Hematopoietic multipotent progenitor cell treated with erythropoietin and hydrocortisone succinate and interleukin-3 and kit ligand, for 8 days (in vitro differentiated cells): ENCODE data around the gene BANP.
"Not testable (repeated sequence)": the region's sequence is repeated elsewhere in the genome, so short reads cannot be mapped to it uniquely, and the experiment has no call there.

Experiments
- DNase-seq: peaks from one replicate; pipeline ENCODE4 v3.0.0-alpha.2; 2015

The BANP gene

DNA sequence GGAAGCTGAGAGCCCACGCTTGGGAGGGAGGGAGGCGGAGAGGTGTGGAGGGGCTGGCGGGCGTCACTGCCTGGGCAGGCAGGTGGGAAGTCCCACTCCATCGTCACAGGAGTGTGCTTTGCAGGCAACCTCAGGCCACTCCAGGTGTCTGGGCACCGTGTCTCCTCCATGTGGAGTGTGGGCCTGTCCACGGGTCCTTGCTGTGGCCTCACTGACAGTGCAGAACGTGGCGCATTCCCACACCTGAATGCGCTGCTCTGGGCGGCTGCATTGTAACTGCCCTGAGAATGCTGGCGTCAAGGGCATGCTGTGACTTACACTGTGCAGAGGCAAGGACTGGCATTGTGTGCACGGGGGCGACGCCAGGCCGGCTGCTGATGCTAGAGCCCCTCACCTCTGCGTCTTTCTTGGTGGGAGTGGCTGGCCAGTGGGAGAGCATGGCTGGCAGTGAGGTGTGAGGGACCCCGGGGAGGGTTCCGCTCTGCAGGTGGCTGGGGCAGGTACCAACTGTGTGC is 66.4 kb downstream of the BANP start:
- no peak for DNase-seq

DNA sequence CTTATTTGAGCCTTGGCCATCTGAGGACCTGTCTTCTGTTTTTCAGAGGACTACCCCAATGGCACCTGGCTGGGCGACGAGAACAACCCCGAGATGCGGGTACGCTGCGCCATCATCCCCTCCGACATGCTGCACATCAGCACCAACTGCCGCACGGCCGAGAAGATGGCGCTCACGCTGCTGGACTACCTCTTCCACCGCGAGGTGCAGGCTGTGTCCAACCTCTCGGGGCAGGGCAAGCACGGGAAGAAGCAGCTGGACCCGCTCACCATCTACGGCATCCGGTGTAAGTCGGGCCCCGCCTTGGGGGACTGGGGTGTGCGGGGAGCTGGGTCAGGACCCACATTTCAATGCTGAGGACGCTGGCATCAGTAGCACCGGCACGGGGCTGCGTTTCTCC is 67.1 kb downstream of the BANP start:
- DNase-seq = not testable (repeated sequence)

DNA sequence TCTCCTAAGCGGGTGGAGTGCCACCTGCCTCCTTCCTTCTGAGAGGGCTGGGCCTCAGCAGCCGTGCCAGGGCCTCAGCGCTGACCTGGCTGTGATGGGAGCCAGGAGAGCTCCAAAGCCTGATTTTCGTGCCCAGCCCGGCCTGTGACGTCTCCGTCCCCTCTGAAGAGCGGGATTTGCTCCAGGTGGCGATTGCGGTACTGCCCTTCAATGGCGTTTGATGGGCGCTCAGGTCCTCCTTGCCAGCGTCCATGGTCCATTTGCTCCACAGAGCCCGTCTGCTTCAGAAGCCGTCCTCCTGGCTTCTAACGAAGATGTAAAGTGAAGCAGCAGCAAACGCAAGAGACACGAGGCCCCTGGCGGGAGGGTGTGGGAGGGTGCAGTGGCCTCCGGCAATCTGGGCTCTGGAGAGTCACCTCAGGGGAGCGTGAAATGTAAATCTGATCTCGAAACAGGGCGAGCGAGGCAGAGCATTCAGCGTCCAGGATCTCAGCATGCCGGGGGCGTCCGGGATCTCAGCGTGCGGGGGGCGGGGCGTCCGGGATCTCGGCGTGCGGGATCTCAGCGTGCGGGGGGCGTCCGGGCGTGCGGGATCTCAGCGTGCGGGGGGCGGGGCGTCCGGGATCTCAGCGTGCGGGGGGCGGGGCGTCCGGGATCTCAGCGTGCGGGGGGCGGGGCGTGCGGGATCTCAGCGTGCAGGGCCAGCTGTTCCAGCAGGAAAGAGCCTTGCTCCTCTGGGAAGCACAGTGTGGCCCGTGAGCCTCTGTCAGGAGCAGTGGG is 68.0 kb downstream of the BANP start:
- DNase-seq = not testable (repeated sequence)

DNA sequence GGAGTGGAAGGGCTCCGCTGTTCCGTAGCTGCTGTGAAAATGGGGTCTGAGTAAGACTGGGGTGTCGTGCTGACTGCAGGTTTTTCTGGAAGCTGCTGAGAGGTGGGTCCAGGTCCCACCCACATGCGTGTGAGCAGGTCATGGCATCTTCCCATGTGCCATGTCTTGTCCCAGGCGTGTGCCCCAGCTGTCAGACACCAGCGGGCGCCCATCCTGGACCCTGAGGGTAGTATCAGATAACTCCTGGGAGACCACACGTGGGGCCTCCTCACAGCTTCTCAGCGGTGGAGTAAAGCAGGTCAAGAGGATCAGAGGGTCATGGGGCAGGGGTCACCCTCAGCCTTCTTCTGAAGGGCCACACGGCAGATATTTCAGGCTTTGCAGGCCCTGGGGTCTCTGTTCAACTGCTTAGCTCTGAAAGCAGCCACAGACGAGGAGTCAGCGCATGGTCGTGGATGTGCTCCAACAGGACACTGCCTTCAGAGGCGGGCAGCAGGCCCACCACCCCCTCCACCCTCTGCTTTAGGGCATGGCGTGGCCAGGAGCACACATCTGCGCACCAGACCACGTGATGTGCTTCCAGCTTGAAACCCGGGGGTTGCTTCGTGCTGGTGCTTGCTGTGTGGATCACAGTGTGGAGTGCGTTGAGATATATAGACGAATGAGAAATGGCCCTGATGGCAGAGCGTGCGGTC is 68.7 kb downstream of the BANP start:
- DNase-seq = no peak

- DNase-seq = no peak
Measured at GRCh38 chr16:88020516-88020885, 69.3 kb downstream of the BANP start.

GRCh38 chr16:88021041-88021970 is 70.1 kb downstream of the BANP start:
- not testable (repeated sequence) for DNase-seq

DNA sequence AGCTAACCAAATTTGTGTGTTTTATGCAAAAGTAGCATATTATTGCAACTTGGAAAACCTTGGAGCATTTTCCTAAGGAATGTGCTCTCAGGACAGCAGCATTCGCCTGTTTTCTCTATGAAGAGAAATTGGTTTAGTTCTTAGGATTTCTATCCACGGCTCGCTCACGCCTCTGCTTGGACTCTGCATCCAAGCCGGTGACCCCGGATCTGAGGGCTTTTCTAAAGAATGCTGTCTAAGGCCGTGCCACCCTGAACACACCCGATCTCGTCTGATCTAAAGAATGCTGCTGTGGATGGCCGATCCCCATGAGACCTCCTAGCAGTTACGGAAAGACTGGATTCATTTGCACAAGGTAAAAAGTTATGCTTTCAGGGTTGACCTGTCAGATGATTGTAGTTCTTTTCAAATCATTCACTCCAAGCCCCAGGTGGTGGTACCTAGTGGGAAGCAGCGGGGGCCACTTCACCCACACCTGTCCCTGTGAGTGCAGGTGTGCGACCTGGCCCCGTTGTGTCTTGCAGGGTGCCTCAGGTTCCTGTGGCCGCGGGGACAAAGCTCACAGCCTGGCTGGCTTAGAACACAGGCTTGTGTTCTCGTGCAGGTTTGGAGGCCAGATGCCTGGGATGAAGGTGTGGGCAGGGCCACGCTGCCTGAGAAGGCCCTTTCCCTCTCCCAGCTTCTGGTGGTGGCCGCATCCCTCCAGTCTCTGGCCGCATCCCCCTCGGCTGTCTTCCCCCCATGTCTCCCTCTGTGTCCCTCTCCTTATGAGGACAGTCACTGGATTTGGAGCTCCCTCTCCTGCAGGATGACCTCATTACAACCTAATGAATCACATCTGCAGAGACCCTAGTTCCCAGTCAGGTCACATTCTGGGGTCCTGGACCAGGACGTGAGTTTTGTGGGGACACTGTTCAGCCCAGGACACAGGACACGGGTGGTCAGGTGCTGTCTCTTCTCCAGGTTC is 71.1 kb downstream of the BANP start:
- no peak for DNase-seq

DNA sequence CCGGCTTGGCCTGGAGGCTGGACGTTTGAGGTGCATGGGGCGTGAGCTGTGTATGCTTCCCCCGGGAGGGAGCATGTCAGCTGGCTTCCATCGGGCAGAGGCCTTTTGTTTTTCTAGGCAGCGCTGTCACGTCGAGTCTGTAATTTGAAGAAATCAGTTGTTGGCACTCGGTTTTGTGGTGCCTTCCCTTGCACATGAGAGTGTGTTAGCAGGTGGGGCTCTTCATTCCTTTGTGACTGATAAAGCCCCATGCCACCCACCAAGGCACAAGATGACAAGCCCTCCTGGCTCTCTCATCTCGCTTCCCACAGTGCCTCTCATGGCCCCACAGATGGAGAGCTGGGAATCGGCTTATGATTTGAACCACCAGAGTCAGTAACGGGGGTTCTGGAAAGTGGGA is 72.1 kb downstream of the BANP start:
- no peak for DNase-seq

DNA sequence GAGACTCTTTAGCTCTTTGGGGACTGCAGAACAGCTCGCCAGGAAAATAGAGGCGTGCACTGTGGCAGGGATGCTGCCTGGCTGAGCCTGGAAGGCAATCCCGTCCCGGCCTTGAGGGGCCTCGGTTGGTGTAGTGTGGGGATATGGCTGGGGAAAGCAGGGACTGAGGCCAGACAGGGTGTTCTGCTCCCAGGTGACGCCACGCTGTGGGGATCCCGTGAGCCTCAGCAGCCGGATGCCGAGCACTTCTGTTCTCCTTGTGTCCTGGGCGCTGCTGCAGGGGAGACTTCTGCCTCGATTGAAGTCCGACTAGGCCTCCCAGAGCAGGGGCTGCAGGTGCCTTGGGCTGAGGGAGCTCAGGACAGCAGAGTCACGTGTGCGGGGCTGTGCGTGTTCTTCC is 72.6 kb downstream of the BANP start:
- DNase-seq = no peak

DNA sequence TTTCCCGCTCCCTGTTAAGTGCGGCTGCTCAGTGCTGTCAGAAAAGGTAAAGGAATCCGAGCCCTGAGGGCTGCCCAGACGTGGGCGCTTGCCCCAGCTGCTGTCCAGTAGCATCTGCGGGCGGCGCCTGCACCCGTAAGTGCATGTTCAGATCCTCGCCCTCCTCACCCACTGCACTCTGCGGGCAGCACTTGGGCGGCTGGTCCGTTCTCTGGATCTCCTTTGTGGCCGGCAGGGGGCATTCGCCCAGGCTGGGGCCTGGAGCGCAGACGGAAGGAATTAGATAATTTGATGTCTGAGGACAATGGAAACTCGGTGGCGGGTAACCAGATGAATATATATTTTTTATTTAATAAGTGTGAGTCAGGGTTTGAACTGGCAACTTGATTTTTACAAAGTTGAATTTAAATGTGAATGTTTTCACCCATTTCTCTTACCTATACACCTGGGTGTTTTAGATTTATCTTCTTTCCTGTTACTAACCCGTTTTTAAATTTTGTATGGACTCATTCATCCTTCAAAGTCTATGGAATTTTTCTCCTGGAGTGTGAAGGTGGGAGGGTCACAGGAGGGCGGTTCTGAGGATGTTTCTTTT is 73.4 kb downstream of the BANP start:
- DNase-seq = not testable (repeated sequence)

- DNase-seq = not testable (repeated sequence)
Measured at GRCh38 chr16:88025086-88025492, 73.9 kb downstream of the BANP start.

DNA sequence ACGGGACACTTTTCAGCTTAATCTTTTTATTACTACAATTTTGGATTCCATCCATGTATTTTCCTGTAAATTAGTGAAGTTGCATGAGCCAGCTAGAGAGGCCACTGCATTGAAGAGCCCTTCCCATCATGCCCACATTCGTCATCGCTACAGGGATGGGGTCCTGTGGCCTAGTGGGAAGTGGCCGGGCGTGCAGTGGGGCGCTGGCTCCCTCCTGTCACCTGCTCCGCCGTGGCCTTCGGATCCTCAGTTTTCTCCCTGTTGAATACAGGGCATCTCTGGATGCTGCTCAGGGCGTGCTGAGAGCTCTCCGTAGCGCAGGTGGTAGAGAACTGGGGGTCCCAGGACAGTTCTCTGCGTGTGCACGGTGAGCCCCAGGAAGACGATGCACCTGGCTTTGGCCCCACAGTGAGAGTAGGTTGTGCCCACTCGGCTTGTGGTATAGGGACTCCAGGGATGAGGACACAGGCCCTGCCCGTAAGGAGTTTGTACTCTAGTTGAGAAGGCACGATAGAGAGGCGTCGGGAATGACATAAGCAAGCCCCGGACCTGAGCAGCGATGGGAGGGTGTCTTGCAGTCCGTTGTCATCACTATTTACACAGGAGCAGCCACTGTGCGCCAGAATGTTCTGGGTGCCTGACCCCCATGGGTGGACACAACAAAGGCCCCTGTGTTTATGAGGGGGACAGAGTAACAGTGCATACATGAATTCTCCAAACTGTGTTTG is 74.8 kb downstream of the BANP start:
- not testable (repeated sequence) for DNase-seq

- DNase-seq = no peak
Measured at GRCh38 chr16:88026964-88027938, 76.0 kb downstream of the BANP start.

GRCh38 chr16:88028177-88028930 is 77.1 kb downstream of the BANP start:
- not testable (repeated sequence) for DNase-seq

DNA sequence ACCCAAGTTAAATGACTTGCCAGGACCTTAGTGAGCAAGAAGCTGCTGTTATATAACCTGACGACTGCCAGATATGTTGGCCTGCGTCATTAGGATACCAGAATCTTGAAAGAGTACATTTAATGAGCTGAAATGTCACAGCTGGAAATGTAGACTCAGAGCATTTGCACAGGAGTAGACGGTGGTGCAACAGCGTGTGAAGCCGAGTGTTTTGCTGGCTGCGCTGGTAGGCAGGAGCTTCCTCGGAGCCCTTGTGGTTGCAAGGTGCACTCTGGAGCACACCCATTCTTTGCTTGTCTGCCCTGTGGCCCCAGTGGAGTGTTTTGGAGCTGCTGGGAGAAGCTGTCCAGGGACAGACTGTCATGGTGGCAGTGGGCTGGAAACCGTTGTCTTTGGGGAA is 79.3 kb downstream of the BANP start:
- DNase-seq = no peak

DNA sequence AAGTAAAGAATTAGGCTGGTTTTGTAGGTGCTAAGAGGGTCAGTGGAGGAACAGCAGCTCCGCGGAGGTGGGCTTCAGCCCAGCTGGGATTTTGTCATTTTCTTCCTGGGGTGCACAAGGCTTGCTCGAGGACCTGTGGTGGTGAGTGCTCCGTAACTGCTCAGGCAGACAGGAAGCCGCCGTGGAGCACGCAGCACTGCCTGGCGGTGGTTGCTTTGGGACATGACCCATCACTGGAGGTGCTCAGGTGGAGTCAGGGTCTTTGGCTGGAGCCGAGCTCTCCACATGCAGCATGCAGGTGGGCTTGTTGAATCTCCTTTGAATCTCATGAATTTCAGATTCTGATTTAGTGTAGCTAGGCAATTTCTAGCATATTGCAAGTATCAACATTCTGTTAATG is 79.7 kb downstream of the BANP start:
- DNase-seq = not testable (repeated sequence)

DNA sequence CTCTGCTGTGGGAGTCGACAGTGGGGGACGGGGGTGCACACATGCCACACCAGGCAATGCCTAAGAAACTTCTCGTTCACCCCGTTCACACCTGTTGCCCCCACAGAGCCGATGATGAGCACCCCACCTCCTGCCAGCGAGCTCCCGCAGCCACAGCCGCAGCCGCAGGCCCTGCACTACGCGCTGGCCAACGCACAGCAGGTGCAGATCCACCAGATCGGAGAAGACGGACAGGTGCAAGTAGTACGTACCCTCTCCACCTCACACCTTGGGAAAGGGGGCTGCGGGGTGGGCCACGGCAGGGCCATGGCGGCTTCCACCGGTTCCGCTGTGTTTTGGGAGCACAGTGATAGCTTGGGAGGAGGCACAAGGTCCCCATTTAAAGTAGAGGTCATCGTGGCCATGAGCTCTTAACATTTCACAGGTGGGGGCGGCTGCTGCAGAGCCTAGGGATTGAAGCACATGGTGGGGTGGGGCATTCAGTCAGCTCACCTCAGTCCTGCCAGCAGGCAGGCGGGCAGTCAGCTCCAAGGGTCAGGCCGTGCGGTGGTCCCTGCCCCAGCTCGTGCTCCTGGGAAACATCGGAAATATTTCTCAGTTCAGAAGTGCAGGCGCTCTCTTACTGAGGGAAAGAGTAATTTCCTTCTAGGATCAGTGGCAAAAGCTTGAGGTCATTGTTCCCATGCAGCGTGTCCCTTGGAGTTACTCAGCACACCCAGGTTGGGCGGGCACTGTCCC is 81.9 kb downstream of the BANP start:
- DNase-seq = not testable (repeated sequence)

DNA sequence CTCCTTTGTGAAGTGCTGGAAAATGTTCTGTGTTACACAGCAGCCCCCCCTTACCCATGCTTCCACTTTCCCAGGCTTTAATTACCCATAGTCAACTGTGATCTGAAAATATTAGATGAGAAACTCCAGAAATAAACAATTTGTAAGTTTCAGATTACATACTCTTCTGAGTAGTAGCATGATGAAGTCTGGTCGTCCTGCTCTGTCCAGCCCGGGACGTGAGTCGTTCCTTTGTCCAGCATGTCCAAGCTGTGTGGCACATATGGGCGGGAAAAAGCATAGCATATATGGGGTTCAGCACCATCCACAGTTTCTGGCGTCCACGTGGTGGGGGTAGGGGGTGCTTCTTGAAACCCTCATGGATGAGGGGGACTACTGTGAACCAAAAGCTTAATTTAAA is 83.5 kb downstream of the BANP start:
- no peak for DNase-seq
